Omental fat pad (tissue), 4 donors: ENCODE data around the gene VAV3. TPM values are rescaled to one million over a fixed set of nuclear protein-coding genes. Genes with fewer than 3 reads are reported as not detected.

Experiments used
- ATAC-seq: fragments of 150-250 bp; one replicate; pipeline ENCODE4 v1.9.1; 2016; ENCODE audit warnings: mild to moderate bottlenecking, moderate library complexity; ENCODE audit not compliant: low FRiP score
- DNase-seq: peaks from one replicate; pipeline ENCODE4 v3.0.0-alpha.2; 2019; ENCODE audit warnings: low spot score
- total RNA-seq, 4 donors: library from RNA; depleted of rRNA; stranded (reverse); fragments of >200 nt; gene quantifications; one replicate each; pipeline ENCODE4 v1.1.0, GENCODE V29; 2016
- TF ChIP-seq, protein P1 (sequence below), 3 donors: fragments of 450-650 bp; IDR thresholded peaks; one replicate each; pipeline ENCODE4 v1.5.1; 2016 to 2017; ENCODE audit warnings: antibody characterized with exemption in 3 of 3, mild to moderate bottlenecking in 3 of 3, moderate library complexity in 2 of 3

The VAV3 gene
- total RNA-seq, 4 donors from 2014 or later, result 5.4 to 10.9 (median 10.2) TPM

DNA sequence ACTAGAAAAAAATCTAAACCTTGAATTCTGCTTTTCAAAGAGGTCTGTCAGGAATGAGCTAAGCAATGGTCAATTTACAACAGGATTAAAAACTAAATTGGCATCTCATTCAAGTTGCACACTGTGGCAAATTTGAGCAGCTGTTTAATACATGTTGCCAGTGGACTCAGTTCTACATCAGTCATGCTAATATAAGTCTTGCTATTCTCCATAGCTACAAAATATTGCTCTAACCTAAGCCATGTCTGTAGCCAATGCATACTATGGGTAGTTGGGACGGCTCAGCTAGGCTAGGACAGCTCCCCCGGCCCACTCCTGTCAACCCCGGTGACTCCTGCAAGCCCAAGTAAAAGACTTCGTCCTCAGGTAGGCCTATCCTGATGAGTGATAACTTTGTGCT lies 10.9 kb upstream of the VAV3 start:
- TF ChIP-seq, protein P1, sequence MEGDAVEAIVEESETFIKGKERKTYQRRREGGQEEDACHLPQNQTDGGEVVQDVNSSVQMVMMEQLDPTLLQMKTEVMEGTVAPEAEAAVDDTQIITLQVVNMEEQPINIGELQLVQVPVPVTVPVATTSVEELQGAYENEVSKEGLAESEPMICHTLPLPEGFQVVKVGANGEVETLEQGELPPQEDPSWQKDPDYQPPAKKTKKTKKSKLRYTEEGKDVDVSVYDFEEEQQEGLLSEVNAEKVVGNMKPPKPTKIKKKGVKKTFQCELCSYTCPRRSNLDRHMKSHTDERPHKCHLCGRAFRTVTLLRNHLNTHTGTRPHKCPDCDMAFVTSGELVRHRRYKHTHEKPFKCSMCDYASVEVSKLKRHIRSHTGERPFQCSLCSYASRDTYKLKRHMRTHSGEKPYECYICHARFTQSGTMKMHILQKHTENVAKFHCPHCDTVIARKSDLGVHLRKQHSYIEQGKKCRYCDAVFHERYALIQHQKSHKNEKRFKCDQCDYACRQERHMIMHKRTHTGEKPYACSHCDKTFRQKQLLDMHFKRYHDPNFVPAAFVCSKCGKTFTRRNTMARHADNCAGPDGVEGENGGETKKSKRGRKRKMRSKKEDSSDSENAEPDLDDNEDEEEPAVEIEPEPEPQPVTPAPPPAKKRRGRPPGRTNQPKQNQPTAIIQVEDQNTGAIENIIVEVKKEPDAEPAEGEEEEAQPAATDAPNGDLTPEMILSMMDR (IDR thresholded peaks at IDR 0.05), result no peak
- ATAC-seq (no peak), DNase-seq (no peak)

DNA sequence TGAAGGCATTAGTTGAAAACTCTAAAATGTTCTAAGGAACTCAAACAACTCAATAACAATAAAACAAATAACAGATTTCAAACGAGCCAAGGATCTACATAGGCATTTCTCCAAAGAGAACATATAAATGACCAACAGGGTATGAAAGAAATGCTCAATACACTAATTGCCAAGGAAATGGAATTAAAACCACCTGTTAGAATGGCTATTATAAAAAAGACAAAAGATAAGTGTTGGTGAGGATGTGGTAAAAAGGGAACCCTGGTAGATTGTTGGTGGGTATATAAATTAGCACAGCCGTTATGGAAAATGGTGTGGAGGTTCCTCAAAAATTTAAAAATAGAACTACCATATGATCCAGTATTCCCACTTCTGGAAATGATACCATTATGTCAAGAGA lies 9.1 kb upstream of the VAV3 start:
- TF ChIP-seq, protein P1 (IDR thresholded peaks at IDR 0.05), result no peak
- no peak for ATAC-seq
- no peak for DNase-seq

DNA sequence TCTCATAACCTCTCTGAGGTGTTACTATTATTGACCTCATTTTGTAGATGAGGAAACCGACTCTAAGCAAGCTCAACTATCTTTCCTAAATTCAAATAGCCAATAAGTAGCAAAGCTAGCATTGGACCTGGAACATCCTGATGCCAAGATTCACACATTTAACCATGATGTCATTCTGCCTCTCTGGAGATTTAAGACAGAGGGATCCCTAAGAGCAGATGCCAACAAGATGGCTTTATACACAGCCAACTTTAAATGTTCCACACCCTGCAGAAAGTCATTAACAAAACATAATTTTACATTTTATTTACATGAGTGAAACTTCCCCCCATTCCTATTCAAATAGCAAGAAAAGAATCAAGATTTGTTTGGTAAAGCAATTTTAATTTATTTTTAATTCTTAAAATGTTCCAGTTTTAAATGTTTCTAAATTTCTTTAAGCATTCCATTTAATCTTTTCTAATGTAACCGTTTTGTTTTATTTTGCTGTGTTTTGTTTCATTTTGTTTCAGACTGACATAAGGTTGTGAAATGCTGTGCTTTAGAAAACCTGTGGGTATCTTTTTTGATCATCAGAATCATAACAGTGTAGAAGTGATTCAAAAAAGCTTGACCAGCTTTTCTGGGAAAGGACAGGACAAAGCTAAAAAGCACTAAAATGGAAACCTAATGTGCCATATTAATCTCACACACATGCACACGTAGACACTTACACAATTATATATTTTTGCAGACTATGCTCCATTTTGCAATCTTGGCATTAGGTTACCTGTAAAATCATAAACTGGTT lies 7.6 kb upstream of the VAV3 start:
- TF ChIP-seq, protein P1 (IDR thresholded peaks at IDR 0.05), result no peak
- DNase-seq (no peak), ATAC-seq (no peak)

DNA sequence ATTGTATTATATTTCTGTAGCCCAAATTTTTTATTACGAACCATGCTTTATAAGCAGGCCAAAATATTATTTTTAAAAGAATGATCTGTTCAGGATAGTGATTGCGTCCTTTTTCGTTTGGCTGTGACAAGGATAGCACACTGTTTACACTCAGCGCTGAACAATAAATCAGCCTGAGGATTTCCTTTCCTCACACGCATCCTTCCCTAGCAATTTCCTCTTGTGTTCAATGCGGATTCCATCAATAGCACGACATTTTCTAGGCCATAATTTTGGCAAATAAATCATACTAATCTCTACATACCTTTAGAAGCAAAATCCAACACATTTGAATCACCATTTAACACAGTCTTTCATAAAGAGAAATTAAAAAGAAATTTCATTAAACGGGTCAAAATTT lies 1.6 kb upstream of the VAV3 start:
- DNase-seq, result no peak
- TF ChIP-seq, protein P1 (IDR thresholded peaks at IDR 0.05), result no peak
- ATAC-seq, result no peak

DNA sequence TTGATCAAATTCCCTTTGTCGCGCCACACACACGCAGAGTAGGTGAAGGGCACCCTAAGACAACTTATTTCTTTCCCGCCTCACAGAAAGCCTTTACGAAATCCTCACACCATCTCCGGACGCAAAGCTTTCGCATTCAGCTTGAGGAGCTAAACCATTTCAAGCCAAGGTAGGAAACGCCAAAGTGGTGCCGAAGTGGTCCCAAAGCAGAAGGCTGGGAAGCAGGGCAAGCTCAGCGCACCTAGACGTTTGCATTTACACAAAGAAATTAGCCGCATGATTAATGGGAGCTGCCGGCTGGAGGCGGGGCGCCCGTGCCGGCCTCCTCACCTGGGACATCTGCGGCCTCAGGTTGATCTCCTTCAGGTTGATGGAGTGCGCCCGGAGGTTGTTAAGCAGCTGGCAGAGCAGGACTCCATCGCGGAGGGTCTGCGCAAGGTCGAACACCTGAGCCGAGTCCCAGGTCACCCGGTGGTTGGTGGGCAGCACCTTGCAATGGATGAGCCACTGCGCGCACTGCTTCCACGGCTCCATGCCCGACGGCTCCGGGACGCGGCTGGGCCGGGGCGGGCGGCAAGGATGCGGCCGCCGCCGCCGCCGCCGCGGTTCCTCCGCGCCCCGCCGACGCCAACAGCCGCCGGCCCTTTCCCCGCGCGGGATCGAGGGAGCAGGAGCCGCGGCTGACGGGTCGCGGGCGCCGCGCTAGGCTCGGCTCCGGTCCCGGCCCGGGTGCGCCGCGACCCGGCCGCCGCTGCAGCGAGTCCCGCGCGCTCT lies 457 bp downstream of the VAV3 start:
- DNase-seq, result no peak
- TF ChIP-seq, protein P1 (IDR thresholded peaks at IDR 0.05), result no peak

DNA sequence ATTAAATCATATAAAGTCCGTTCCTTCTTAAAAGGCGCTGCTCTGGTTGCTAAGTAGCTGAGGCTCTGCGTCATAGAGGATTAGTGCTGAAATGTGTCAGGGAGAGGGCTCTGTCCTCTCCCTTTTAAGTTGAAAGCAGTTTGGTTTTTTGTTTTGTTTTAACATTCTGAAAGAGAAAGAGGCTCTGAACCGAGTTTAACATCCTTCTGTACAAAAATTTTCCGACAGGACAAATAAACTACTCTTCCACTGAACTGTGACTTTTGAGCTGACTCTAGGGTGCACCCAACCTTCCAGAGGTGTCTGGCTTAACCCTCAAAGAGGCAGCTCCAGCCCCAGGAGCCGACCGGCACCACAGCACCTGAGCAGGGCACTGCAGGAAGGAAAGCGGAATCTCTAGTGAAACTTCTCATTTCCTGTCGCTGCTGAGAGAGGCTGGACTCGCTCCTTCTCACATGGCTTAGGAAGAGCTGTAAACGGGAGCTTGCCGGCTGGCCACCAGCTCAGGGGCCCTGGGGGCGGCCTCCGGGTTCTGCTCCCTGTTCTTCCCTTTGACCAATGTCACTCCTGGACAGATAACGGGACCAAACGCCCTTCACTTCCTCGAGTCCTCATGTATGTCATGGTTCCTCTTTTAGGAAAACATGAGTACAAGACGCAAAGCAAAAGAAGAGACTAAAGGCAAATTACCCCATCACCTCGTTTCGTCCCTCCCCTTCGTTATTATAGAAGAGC lies 1.2 kb downstream of the VAV3 start:
- ATAC-seq, result peak; percentile 14
- TF ChIP-seq, protein P1 (IDR thresholded peaks at IDR 0.05), result no peak

More for the DNA sequence above, 457 bp downstream of the VAV3 start:
- peak; percentile 19 for ATAC-seq

More for the DNA sequence above, 1.2 kb downstream of the VAV3 start:
- no peak for DNase-seq
